HEK293 (cell line): ENCODE data around the gene TUBB2B.

Experiments
- FEZF1 ChIP-seq: fragments of 450-650 bp; formaldehyde crosslinking; IDR thresholded peaks from 2 replicates; pipeline ENCODE4 v1.5.1; 2016; ENCODE audit warnings: missing biosample characterization, missing genetic modification characterization
- HOXA7 ChIP-seq: sonication (generic); formaldehyde crosslinking; IDR thresholded peaks from 2 replicates; pipeline ENCODE4 v1.8.1; 2022; ENCODE audit warnings: missing genetic modification reagents, borderline replicate concordance
- ZBTB21 ChIP-seq: fragments of 450-650 bp; formaldehyde crosslinking; IDR thresholded peaks from 2 replicates; pipeline ENCODE4 v1.5.1; 2017; ENCODE audit warnings: missing biosample characterization, missing genetic modification characterization
- ZFP3 ChIP-seq: fragments of 450-650 bp; formaldehyde crosslinking; IDR thresholded peaks from 2 replicates; pipeline ENCODE4 v1.5.1; 2016; ENCODE audit warnings: low read depth, missing biosample characterization, missing genetic modification characterization
- TF ChIP-seq, protein P1 (sequence below): fragments of 450-650 bp; formaldehyde crosslinking; IDR thresholded peaks from 2 replicates; pipeline ENCODE4 v1.5.1; 2017; ENCODE audit warnings: missing biosample characterization, missing genetic modification characterization
- TF ChIP-seq, protein P2 (sequence below): fragments of 450-650 bp; formaldehyde crosslinking; IDR thresholded peaks from 2 replicates; pipeline ENCODE4 v1.5.1; 2016; ENCODE audit warnings: missing biosample characterization, missing genetic modification characterization
- TF ChIP-seq, protein P3 (sequence below): fragments of 450-650 bp; formaldehyde crosslinking; IDR thresholded peaks from 2 replicates; pipeline ENCODE4 v1.5.1; 2016; ENCODE audit warnings: missing biosample characterization, missing genetic modification characterization

DNA sequence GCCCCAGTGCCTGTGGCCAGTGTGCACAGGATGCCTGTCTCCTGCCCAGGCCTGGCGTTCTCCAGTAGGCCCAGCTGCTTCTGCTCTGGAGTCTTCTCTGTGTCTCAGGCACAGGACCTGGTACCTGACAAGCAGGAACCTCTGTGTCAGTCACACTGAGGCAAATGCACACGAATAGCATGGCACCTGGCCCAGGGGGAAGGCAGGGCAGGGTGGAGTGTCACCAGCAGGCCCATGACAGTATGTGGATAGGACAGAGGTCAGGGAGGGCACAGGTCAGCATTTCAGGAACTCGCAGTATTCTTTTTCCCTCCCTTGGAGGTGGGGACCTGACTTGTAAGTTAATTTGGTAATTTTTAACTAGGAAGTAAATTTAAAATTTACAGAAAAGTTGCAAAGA lies 36.9 kb upstream of the TUBB2B start:
- TF ChIP-seq, protein P1, sequence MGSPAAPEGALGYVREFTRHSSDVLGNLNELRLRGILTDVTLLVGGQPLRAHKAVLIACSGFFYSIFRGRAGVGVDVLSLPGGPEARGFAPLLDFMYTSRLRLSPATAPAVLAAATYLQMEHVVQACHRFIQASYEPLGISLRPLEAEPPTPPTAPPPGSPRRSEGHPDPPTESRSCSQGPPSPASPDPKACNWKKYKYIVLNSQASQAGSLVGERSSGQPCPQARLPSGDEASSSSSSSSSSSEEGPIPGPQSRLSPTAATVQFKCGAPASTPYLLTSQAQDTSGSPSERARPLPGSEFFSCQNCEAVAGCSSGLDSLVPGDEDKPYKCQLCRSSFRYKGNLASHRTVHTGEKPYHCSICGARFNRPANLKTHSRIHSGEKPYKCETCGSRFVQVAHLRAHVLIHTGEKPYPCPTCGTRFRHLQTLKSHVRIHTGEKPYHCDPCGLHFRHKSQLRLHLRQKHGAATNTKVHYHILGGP (tag by site-specific recombination): no peak
- TF ChIP-seq ZFP3 (tag by site-specific recombination) (no peak), FEZF1 (tag by site-specific recombination) (no peak), ZBTB21 (tag by site-specific recombination) (no peak), HOXA7 (CRISPR knock-in tag) (no peak)
- TF ChIP-seq, protein P2, sequence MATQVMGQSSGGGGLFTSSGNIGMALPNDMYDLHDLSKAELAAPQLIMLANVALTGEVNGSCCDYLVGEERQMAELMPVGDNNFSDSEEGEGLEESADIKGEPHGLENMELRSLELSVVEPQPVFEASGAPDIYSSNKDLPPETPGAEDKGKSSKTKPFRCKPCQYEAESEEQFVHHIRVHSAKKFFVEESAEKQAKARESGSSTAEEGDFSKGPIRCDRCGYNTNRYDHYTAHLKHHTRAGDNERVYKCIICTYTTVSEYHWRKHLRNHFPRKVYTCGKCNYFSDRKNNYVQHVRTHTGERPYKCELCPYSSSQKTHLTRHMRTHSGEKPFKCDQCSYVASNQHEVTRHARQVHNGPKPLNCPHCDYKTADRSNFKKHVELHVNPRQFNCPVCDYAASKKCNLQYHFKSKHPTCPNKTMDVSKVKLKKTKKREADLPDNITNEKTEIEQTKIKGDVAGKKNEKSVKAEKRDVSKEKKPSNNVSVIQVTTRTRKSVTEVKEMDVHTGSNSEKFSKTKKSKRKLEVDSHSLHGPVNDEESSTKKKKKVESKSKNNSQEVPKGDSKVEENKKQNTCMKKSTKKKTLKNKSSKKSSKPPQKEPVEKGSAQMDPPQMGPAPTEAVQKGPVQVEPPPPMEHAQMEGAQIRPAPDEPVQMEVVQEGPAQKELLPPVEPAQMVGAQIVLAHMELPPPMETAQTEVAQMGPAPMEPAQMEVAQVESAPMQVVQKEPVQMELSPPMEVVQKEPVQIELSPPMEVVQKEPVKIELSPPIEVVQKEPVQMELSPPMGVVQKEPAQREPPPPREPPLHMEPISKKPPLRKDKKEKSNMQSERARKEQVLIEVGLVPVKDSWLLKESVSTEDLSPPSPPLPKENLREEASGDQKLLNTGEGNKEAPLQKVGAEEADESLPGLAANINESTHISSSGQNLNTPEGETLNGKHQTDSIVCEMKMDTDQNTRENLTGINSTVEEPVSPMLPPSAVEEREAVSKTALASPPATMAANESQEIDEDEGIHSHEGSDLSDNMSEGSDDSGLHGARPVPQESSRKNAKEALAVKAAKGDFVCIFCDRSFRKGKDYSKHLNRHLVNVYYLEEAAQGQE (tag by site-specific recombination): no peak
- TF ChIP-seq, protein P3, sequence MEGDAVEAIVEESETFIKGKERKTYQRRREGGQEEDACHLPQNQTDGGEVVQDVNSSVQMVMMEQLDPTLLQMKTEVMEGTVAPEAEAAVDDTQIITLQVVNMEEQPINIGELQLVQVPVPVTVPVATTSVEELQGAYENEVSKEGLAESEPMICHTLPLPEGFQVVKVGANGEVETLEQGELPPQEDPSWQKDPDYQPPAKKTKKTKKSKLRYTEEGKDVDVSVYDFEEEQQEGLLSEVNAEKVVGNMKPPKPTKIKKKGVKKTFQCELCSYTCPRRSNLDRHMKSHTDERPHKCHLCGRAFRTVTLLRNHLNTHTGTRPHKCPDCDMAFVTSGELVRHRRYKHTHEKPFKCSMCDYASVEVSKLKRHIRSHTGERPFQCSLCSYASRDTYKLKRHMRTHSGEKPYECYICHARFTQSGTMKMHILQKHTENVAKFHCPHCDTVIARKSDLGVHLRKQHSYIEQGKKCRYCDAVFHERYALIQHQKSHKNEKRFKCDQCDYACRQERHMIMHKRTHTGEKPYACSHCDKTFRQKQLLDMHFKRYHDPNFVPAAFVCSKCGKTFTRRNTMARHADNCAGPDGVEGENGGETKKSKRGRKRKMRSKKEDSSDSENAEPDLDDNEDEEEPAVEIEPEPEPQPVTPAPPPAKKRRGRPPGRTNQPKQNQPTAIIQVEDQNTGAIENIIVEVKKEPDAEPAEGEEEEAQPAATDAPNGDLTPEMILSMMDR (tag by site-specific recombination): no peak
